Endothelial cell (in vitro differentiated cells): ENCODE data around the gene TBC1D1. TPM values are rescaled to one million over a fixed set of nuclear protein-coding genes. Genes with fewer than 3 reads are reported as not detected.

Experiments
- DNase-seq: peaks from one replicate; pipeline ENCODE4 v3.0.0; 2021; ENCODE audit warnings: low spot score
- H3K27ac Mint-ChIP-seq: one replicate; pipeline ENCODE4 v1.8.0; 2021; ENCODE audit warnings: mixed read lengths, inconsistent platforms; ENCODE audit not compliant: unreplicated experiment
- H3K27me3 Mint-ChIP-seq: one replicate; pipeline ENCODE4 v1.8.0; 2021; ENCODE audit warnings: mild to moderate bottlenecking, moderate library complexity, mixed read lengths, inconsistent platforms; ENCODE audit not compliant: unreplicated experiment
- H3K36me3 Mint-ChIP-seq: one replicate; pipeline ENCODE4 v1.8.0; 2021; ENCODE audit warnings: mild to moderate bottlenecking, low read depth, mixed read lengths, inconsistent platforms; ENCODE audit not compliant: unreplicated experiment
- H3K4me1 Mint-ChIP-seq: one replicate; pipeline ENCODE4 v1.8.0; 2021; ENCODE audit warnings: mild to moderate bottlenecking, mixed read lengths, inconsistent platforms; ENCODE audit not compliant: unreplicated experiment
- H3K4me3 Mint-ChIP-seq: one replicate; pipeline ENCODE4 v1.8.0; 2021; ENCODE audit warnings: mild to moderate bottlenecking, mixed read lengths, inconsistent platforms; ENCODE audit not compliant: unreplicated experiment
- H3K9me3 Mint-ChIP-seq: one replicate; pipeline ENCODE4 v1.8.0; 2021; ENCODE audit warnings: mixed read lengths, inconsistent platforms; ENCODE audit not compliant: unreplicated experiment
- CTCF ChIP-seq: fragments of 200-600 bp; sonication (generic); IDR thresholded peaks from one replicate; pipeline ENCODE4 v1.5.0; 2021; ENCODE audit warnings: antibody characterized with exemption; ENCODE audit not compliant: unreplicated experiment
- total RNA-seq: library from RNA; stranded (reverse); fragmentation: NEBNext Ultra II Directional; extraction: Animal tissue kit (Norgen Biotek cat#: 25700); gene quantifications from one replicate; pipeline ENCODE4 v1.2.1, GENCODE V29; 2021; ENCODE audit not compliant: unreplicated experiment

Gene TBC1D1
- total RNA-seq, 1 donor from 2014 or later = 139 TPM

- Mint-ChIP-seq H3K9me3 (no peaks in the 10 kb centered on the region), H3K27me3 (peaks cover 4% of the 10 kb centered on the region), H3K27ac (no peak overlapping the region), H3K36me3 (no peaks in the 10 kb centered on the region), H3K4me1 (peaks cover 6% of the 10 kb centered on the region), H3K4me3 (no peak overlapping the region)
- TF ChIP-seq CTCF = no peak
- no peak for DNase-seq
These were observed 103.7 kb downstream of the TBC1D1 start for GRCh38 chr4:37994569-37994968.

- TF ChIP-seq CTCF = no peak
- Mint-ChIP-seq H3K27ac (no peak overlapping the region), H3K4me3 (no peak overlapping the region), H3K36me3 (no peaks in the 10 kb centered on the region), H3K27me3 (peaks cover 4% of the 10 kb centered on the region), H3K4me1 (peaks cover 6% of the 10 kb centered on the region), H3K9me3 (no peaks in the 10 kb centered on the region)
- no peak for DNase-seq
These were observed 104.5 kb downstream of the TBC1D1 start for GRCh38 chr4:37995299-37995821.

GRCh38 chr4:37995981-37996775 is 105.3 kb downstream of the TBC1D1 start:
- DNase-seq = no peak
- Mint-ChIP-seq H3K27me3 (peaks cover 4% of the 10 kb centered on the region), H3K27ac (no peak overlapping the region), H3K9me3 (no peaks in the 10 kb centered on the region), H3K36me3 (no peaks in the 10 kb centered on the region), H3K4me3 (no peak overlapping the region), H3K4me1 (peaks cover 6% of the 10 kb centered on the region)
- no peak for TF ChIP-seq CTCF

- H3K27ac Mint-ChIP-seq = no peak overlapping the region
- no peak for DNase-seq
- TF ChIP-seq CTCF = no peak
- no peaks in the 10 kb centered on the region for H3K36me3 Mint-ChIP-seq
- no peak overlapping the region for H3K4me3 Mint-ChIP-seq
- H3K9me3 Mint-ChIP-seq = no peaks in the 10 kb centered on the region
- peaks cover 1% of the 10 kb centered on the region for H3K27me3 Mint-ChIP-seq
- H3K4me1 Mint-ChIP-seq = peaks cover 5% of the 10 kb centered on the region
These were observed 107.3 kb downstream of the TBC1D1 start for GRCh38 chr4:37998226-37998625.

- no peak for TF ChIP-seq CTCF
- H3K27ac Mint-ChIP-seq = no peak overlapping the region
- peaks cover 6% of the 10 kb centered on the region for H3K4me1 Mint-ChIP-seq
- DNase-seq = no peak
- H3K36me3 Mint-ChIP-seq = no peaks in the 10 kb centered on the region
- H3K4me3 Mint-ChIP-seq = no peak overlapping the region
- no peaks in the 10 kb centered on the region for H3K9me3 Mint-ChIP-seq
- H3K27me3 Mint-ChIP-seq = peaks cover 1% of the 10 kb centered on the region
These were observed 108.3 kb downstream of the TBC1D1 start for GRCh38 chr4:37999000-37999716.
